Osteocyte (in vitro differentiated cells): Measurements from ENCODE around the gene EID3. TPM values are rescaled to one million over a fixed set of nuclear protein-coding genes. Genes with fewer than 3 reads are reported as not detected.
A peak's percentile ranks its signal among the peaks of the same experiment; 100 is the strongest.

Experiments used
- DNase-seq: peaks from one replicate; pipeline ENCODE4 v3.0.0; 2021; ENCODE audit warnings: mixed read lengths; ENCODE audit not compliant: unreplicated experiment; ENCODE audit errors: extremely low spot score
- H3K27ac Mint-ChIP-seq: one replicate; pipeline ENCODE4 v1.8.0; 2021; ENCODE audit warnings: mild to moderate bottlenecking, mixed read lengths; ENCODE audit not compliant: unreplicated experiment
- H3K27me3 Mint-ChIP-seq: one replicate; pipeline ENCODE4 v1.8.0; 2021; ENCODE audit warnings: mixed read lengths; ENCODE audit not compliant: unreplicated experiment
- H3K36me3 Mint-ChIP-seq: one replicate; pipeline ENCODE4 v1.8.0; 2021; ENCODE audit warnings: mixed read lengths; ENCODE audit not compliant: unreplicated experiment
- H3K4me1 Mint-ChIP-seq: one replicate; pipeline ENCODE4 v1.8.0; 2021; ENCODE audit warnings: mixed read lengths; ENCODE audit not compliant: unreplicated experiment
- H3K4me3 Mint-ChIP-seq: one replicate; pipeline ENCODE4 v1.8.0; 2021; ENCODE audit warnings: mild to moderate bottlenecking, moderate library complexity, mixed read lengths; ENCODE audit not compliant: unreplicated experiment
- H3K9me3 Mint-ChIP-seq: one replicate; pipeline ENCODE4 v1.8.0; 2021; ENCODE audit warnings: mixed read lengths; ENCODE audit not compliant: unreplicated experiment
- CTCF ChIP-seq: fragments of 200-600 bp; sonication (generic); IDR thresholded peaks from 2 replicates; pipeline ENCODE4 v1.5.0; 2021; ENCODE audit warnings: antibody characterized with exemption, mild to moderate bottlenecking, moderate library complexity
- total RNA-seq: library from RNA; stranded (reverse); gene quantifications from 2 replicates; pipeline ENCODE4 v1.2.1, GENCODE V29; 2021

Gene EID3
- total RNA-seq, 1 donor from 2014 or later, result 3.7 TPM

- DNase-seq, result no peak
These were observed 6.0 kb downstream of the EID3 start for GRCh38 chr12:104309446-104309993.

GRCh38 chr12:104310751-104311633, 7.5 kb downstream of the EID3 start:
- Mint-ChIP-seq H3K4me3 (no peak overlapping the region), H3K36me3 (peaks cover 38% of the 10 kb centered on the region), H3K4me1 (peaks cover 15% of the 10 kb centered on the region), H3K27ac (no peak overlapping the region), H3K9me3 (no peaks in the 10 kb centered on the region), H3K27me3 (no peaks in the 10 kb centered on the region)
- no peak for DNase-seq
- no peak for TF ChIP-seq CTCF

More at GRCh38 chr12:104309446-104309993, 6.0 kb downstream of the EID3 start:
- H3K36me3 Mint-ChIP-seq, result peaks cover 36% of the 10 kb centered on the region
- no peak for TF ChIP-seq CTCF
- H3K27me3 Mint-ChIP-seq, result no peaks in the 10 kb centered on the region
- peaks cover 27% of the 10 kb centered on the region for H3K4me1 Mint-ChIP-seq
- H3K9me3 Mint-ChIP-seq, result no peaks in the 10 kb centered on the region
- H3K27ac Mint-ChIP-seq, result peak overlapping the region; percentile 56
- H3K4me3 Mint-ChIP-seq, result no peak overlapping the region

DNA sequence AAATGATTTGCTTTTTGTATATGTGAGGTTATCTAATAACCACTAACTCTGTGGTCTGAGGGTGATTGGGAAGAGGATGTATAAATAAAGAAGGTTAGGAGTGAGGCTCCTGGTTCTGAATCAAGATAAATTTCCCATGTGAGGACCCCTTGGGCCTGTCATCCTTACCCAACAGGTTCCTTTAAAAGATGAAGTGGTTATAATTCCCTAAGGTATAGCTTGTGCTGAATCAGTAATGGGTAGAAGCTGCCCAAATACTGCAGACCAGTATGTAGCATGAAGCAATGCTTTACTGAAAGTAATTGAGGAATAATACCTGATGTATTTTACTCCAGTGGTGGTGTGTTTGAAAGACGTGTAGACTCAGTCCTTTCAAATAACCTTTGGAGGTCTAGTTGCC, 8.7 kb downstream of the EID3 start:
- DNase-seq, result no peak
- no peaks in the 10 kb centered on the region for H3K9me3 Mint-ChIP-seq
- H3K4me1 Mint-ChIP-seq, result peaks cover 6% of the 10 kb centered on the region
- H3K27ac Mint-ChIP-seq, result no peak overlapping the region
- no peak overlapping the region for H3K4me3 Mint-ChIP-seq
- peaks cover 46% of the 10 kb centered on the region for H3K36me3 Mint-ChIP-seq
- no peak for TF ChIP-seq CTCF
- no peaks in the 10 kb centered on the region for H3K27me3 Mint-ChIP-seq

DNA sequence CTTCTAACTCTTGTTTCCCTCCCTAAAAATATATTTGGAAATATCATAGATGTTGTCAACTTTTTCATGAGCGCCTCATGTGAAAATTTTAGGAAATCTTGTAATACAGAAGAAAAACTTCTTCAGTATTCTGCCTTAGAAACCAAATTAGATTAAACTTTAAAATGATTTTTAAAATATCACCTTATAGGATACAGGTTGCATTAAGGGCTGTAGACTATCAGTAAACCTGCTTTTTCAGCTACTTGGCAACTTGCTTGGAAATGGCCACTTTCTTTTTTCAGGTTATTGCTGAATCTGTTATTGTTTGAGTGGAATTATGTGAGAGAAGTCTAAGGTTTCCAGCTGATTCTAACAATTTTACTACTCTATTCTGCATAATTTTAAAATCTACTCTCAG, 9.1 kb downstream of the EID3 start:
- H3K9me3 Mint-ChIP-seq, result no peaks in the 10 kb centered on the region
- no peak overlapping the region for H3K27ac Mint-ChIP-seq
- H3K4me1 Mint-ChIP-seq, result peaks cover 3% of the 10 kb centered on the region
- H3K36me3 Mint-ChIP-seq, result peaks cover 48% of the 10 kb centered on the region
- DNase-seq, result no peak
- no peaks in the 10 kb centered on the region for H3K27me3 Mint-ChIP-seq
- no peak for TF ChIP-seq CTCF
- H3K4me3 Mint-ChIP-seq, result no peak overlapping the region

- no peak overlapping the region for H3K4me3 Mint-ChIP-seq
- DNase-seq, result no peak
- no peaks in the 10 kb centered on the region for H3K27me3 Mint-ChIP-seq
- no peak overlapping the region for H3K27ac Mint-ChIP-seq
- H3K4me1 Mint-ChIP-seq, result peaks cover 3% of the 10 kb centered on the region
- H3K36me3 Mint-ChIP-seq, result peaks cover 52% of the 10 kb centered on the region
- no peak for TF ChIP-seq CTCF
- H3K9me3 Mint-ChIP-seq, result no peaks in the 10 kb centered on the region
These were observed 10.2 kb downstream of the EID3 start for GRCh38 chr12:104313568-104314241.
